ENCODE results near the gene LRBA. TPM values are rescaled to one million over a fixed set of nuclear protein-coding genes. Genes with fewer than 3 reads are reported as not detected.

LRBA gene
- total RNA-seq, 1 experiment from 2014 or later = 55.3 TPM

GRCh38 chr4:150849016-150849415 is 166.1 kb downstream of the LRBA start:
- Histone ChIP-seq H3K18ac (ENCODE audit: insufficient read length, low read depth, low read length) (no peak overlapping the region), H2BK5ac (ENCODE audit: insufficient read length, low read length) (no peak overlapping the region), H3K9ac (ENCODE audit: extremely low read depth, insufficient read length, low read length) (no peak overlapping the region), H2BK15ac (ENCODE audit: low read depth, low read length) (no peak overlapping the region), H3K27me3 (ENCODE audit: insufficient read depth, low read length) (no peaks in the 10 kb centered on the region), H2BK20ac (ENCODE audit: low read depth, low read length, poor library complexity, severe bottlenecking) (no peak overlapping the region), H4K20me1 (ENCODE audit: control insufficient read depth, insufficient read depth, insufficient read length) (no peaks in the 10 kb centered on the region), H3K79me1 (ENCODE audit: insufficient read depth, low read depth, low read length, poor library complexity, severe bottlenecking) (no peaks in the 10 kb centered on the region), H2AFZ (ENCODE audit: low read length) (no peak overlapping the region), H2AK5ac (ENCODE audit: insufficient read length, low read length) (no peak overlapping the region), H3K4me2 (ENCODE audit: insufficient read depth, insufficient read length, low read length) (no peak overlapping the region), H3K4ac (ENCODE audit: low read depth, low read length) (no peak overlapping the region), H3K4me1 (ENCODE audit: insufficient read depth, low read length) (no peaks in the 10 kb centered on the region), H3K56ac (ENCODE audit: insufficient read length, low read depth, low read length) (no peak overlapping the region), H3T11ph (ENCODE audit: low read length) (no peak overlapping the region), H3K9me3 (ENCODE audit: control insufficient read depth, low read depth, low read length) (no peaks in the 10 kb centered on the region), H4K91ac (ENCODE audit: insufficient read length, low read depth, low read length) (no peak overlapping the region), H2BK12ac (ENCODE audit: insufficient read length, low read depth, low read length) (no peak overlapping the region), H3K79me2 (ENCODE audit: insufficient read depth, low read length) (no peaks in the 10 kb centered on the region), H2BK120ac (ENCODE audit: low read depth, low read length, poor library complexity, severe bottlenecking) (no peak overlapping the region), H3K14ac (ENCODE audit: insufficient read depth, low read length) (no peak overlapping the region), H3K27ac (ENCODE audit: insufficient read length, low read depth, low read length) (no peak overlapping the region), H3K23ac (ENCODE audit: insufficient read length, low read depth, low read length) (no peak overlapping the region), H3K23me2 (ENCODE audit: insufficient read length, low read depth, low read length, poor library complexity, severe bottlenecking) (no peaks in the 10 kb centered on the region), H4K8ac (replicated peaks; ENCODE audit: insufficient read length, low read depth, low read length) (no peak overlapping the region), H4K5ac (ENCODE audit: insufficient read length, low read depth, low read length) (no peak overlapping the region)
- Mint-ChIP-seq H3K36me3 (ENCODE audit: insufficient read depth in 1 of 3, low read depth in 3 of 3) (peaks cover 14 to 48% (median 30%) of the 10 kb centered on the region in 3 experiments), H3K4me1 (0 out of 4 replicates have a peak, but pooled peaks cover 0 to 4% of the 10 kb centered on the region in 2 experiments), H3K4me3 (no peak overlapping the region), H3K27me3 (ENCODE audit: low read depth) (no peaks in the 10 kb centered on the region), H3K9me3 (no peaks in the 10 kb centered on the region), H3K27ac (no peak overlapping the region)
- DNase-seq = no peak
- TF ChIP-seq CTCF (conservative IDR thresholded peaks at IDR 0.05) = no peak
- no CpG with 5 or more reads among the region's 1 CpG for WGBS (ENCODE audit: extremely low coverage, insufficient read length, low lambda C conversion rate)
